Panc1 (cell line): Measurements from ENCODE around the gene BRD3OS. TPM values are rescaled to one million over a fixed set of nuclear protein-coding genes. Genes with fewer than 3 reads are reported as not detected.

Experiments
- ATAC-seq: fragments of 200-7000 bp; cut with Tn5 transposase; 2 replicates; pipeline ENCODE4 v1.9.1; 2020; ENCODE audit warnings: mild to moderate bottlenecking, moderate library complexity
- BruUV-seq: library from RNA; stranded (reverse); fragments of 400-500 nt; replicated peaks from 2 replicates; lab custom pipeline; 2021; lab: Mats Ljungman, UMichigan
- CTCF ChIA-PET: fragments of 300-600 bp; sonication (Branson Sonifier 250); formaldehyde crosslinking; loops from one replicate; lab custom pipeline; 2022; ENCODE audit warnings: antibody characterized with exemption; lab: Charles Lee
- POLR2A ChIA-PET: fragments of 300-600 bp; sonication (Branson Sonifier 250); formaldehyde crosslinking; loops from one replicate; lab custom pipeline; 2022; ENCODE audit warnings: antibody characterized with exemption; lab: Charles Lee
- DNase-seq: peaks from one replicate; pipeline ENCODE4 v3.0.0-alpha.2; 2010; ENCODE audit warnings: low read depth, low spot score
- H3K27ac ChIP-seq: 2 replicates; pipeline ENCODE4 v1.5.1; 2011; ENCODE audit warnings: mild to moderate bottlenecking, low read length, inconsistent platforms
- H3K27me3 ChIP-seq: fragments of 200-500 bp; sonication (Bioruptor generic); 2 replicates; pipeline ENCODE4 v1.6.0; 2014; ENCODE audit warnings: low read length, inconsistent platforms; ENCODE audit not compliant: control insufficient read depth, insufficient read depth
- H3K36me3 ChIP-seq: fragments of 200-500 bp; sonication (Bioruptor generic); 2 replicates; pipeline ENCODE4 v1.5.1; 2014; ENCODE audit warnings: inconsistent platforms, mild to moderate bottlenecking, low read length, moderate library complexity; ENCODE audit not compliant: control insufficient read depth, insufficient read depth
- H3K4me1 ChIP-seq: 2 replicates; pipeline ENCODE4 v1.5.1; 2011; ENCODE audit warnings: inconsistent platforms, mild to moderate bottlenecking, low read length, moderate library complexity; ENCODE audit not compliant: control insufficient read depth, insufficient read depth
- H3K4me3 ChIP-seq, 2 experiments: 2 replicates each; pipeline ENCODE4 v1.5.1; 2011 to 2012; ENCODE audit warnings: low read depth in 2 of 2, low read length in 2 of 2, mild to moderate bottlenecking in 2 of 2, inconsistent platforms in 1 of 2, moderate library complexity in 1 of 2
- H3K9me3 ChIP-seq: fragments of 200-500 bp; sonication (Bioruptor generic); 2 replicates; pipeline ENCODE4 v1.5.1; 2014; ENCODE audit warnings: low read depth, mild to moderate bottlenecking, inconsistent platforms, low read length, moderate library complexity; ENCODE audit not compliant: control insufficient read depth, insufficient read depth
- POLR2AphosphoS5 ChIP-seq: IDR thresholded peaks from 2 replicates; pipeline ENCODE4 v1.6.1; 2012; ENCODE audit warnings: mild to moderate bottlenecking, low read depth, low read length, moderate library complexity
- SIN3A ChIP-seq: IDR thresholded peaks from 2 replicates; pipeline ENCODE4 v1.6.1; 2012; ENCODE audit warnings: low read depth, mild to moderate bottlenecking, low read length, moderate library complexity, borderline replicate concordance; ENCODE audit not compliant: insufficient read depth
- TCF7L2 ChIP-seq: IDR thresholded peaks from 2 replicates; pipeline ENCODE4 v1.6.1; 2011; ENCODE audit warnings: mild to moderate bottlenecking, low read depth, low read length, inconsistent platforms
- in situ Hi-C: cut with HindIII; loops from 2 replicates; pipeline ENCODE4 v1.10.0; 2016; ENCODE audit warnings: low sequenced_read_pairs, low pct_unique_long_range_greater_than_20kb
- intact Hi-C: fragments of 100-400 bp; cut with micrococcal nuclease; formaldehyde crosslinking; loops from one replicate; pipeline ENCODE4 v1.10.0; 2022; ENCODE audit not compliant: unreplicated experiment
- total RNA-seq: library from RNA; stranded (reverse); gene quantifications from one replicate; pipeline ENCODE4 v1.2.1, GENCODE V29; 2021; ENCODE audit not compliant: unreplicated experiment
- TF ChIP-seq, protein P1 (sequence below): fragments of 450-650 bp; IDR thresholded peaks from 2 replicates; pipeline ENCODE4 v1.5.1; 2017; ENCODE audit warnings: mild to moderate bottlenecking
- TF ChIP-seq, protein P2 (sequence below), 2 experiments: IDR thresholded peaks; 2 replicates each; pipeline ENCODE4 v1.6.1; 2011 to 2012; ENCODE audit warnings: low read depth in 2 of 2, control low read depth in 1 of 2, low read length in 1 of 2, mild to moderate bottlenecking in 1 of 2, moderate library complexity in 1 of 2; ENCODE audit not compliant: insufficient read depth in 1 of 2

BRD3OS gene
- total RNA-seq, 1 experiment from 2014 or later = 22.1 TPM

DNA sequence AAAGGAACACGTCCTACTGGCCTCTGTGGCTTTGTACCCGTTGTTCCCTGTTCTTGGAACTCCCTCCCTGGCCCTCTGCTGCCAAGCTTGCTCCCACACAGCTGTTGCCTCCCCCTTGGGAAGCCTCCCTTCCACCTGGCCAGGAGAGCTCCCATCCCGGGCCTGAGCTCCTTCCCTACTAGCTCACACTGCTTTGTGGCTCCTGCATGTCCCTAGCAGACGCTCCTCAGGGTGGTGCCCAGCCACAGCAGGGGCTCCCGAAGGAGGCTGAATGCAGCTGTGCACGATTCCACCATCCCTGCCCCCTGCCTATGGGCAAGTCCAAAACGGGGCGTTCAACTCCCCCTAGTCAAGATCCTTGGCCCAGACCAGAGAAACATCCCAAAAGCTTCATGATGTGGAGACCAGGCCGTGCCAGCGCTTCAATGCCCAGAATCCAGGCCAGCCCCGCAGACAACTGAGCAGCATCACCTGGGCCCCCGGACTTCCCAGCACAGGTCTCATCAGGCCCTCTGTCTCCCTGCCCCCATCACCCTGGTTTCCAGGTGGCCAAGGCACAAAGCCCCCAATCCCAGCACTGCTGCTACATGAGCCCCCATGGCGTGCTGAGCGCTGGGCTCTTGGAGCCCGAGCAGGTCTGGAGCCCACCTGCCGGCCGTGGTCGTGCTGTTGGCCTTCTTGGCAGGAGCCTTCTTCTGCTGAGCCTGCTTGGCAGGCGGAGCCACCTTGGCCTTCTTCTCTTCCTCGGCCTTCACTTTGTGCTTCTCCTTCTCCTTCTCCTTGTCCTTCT lies 14.3 kb downstream of the BRD3OS start:
- Histone ChIP-seq H3K4me3 (no peak overlapping the region), H3K9me3 (no peaks in the 10 kb centered on the region), H3K36me3 (no peaks in the 10 kb centered on the region), H3K4me1 (no peaks in the 10 kb centered on the region), H3K27me3 (no peaks in the 10 kb centered on the region), H3K27ac (no peak overlapping the region)
- ATAC-seq (no peak), DNase-seq (no peak)
- BruUV-seq = no TSS peak
- intact Hi-C loops (no loop called here), in situ Hi-C loops (no loop called here)
- TF ChIP-seq, protein P1, sequence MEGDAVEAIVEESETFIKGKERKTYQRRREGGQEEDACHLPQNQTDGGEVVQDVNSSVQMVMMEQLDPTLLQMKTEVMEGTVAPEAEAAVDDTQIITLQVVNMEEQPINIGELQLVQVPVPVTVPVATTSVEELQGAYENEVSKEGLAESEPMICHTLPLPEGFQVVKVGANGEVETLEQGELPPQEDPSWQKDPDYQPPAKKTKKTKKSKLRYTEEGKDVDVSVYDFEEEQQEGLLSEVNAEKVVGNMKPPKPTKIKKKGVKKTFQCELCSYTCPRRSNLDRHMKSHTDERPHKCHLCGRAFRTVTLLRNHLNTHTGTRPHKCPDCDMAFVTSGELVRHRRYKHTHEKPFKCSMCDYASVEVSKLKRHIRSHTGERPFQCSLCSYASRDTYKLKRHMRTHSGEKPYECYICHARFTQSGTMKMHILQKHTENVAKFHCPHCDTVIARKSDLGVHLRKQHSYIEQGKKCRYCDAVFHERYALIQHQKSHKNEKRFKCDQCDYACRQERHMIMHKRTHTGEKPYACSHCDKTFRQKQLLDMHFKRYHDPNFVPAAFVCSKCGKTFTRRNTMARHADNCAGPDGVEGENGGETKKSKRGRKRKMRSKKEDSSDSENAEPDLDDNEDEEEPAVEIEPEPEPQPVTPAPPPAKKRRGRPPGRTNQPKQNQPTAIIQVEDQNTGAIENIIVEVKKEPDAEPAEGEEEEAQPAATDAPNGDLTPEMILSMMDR = no peak
- no peak for TF ChIP-seq POLR2AphosphoS5
- ChIA-PET POLR2A (no interaction called here), CTCF (no interaction called here)

DNA sequence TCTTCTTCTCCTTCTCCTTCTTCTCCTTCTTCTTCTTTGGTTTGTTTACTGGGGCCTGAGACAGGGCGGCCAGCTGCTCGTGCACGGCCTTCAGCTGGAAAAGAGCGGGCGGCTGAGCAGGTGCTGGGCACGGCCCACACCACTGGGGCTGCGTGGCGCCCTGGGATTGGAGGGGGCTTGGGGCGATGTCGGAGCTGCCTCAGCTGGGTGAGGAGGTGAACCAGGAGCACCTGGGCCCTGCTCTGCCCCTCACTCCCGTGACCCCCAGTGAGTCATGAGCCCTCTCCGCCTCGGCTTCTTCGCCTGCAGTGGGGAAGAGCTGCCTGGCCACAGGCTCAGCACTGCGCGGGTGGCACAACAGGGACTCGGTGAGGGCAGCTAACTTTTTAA lies 14.9 kb downstream of the BRD3OS start:
- in situ Hi-C loops = no loop called here
- no peak for DNase-seq
- TF ChIP-seq, protein P1 = no peak
- TF ChIP-seq POLR2AphosphoS5 = no peak
- no peak for TF ChIP-seq SIN3A
- TF ChIP-seq TCF7L2 = no peak
- TF ChIP-seq, protein P2, sequence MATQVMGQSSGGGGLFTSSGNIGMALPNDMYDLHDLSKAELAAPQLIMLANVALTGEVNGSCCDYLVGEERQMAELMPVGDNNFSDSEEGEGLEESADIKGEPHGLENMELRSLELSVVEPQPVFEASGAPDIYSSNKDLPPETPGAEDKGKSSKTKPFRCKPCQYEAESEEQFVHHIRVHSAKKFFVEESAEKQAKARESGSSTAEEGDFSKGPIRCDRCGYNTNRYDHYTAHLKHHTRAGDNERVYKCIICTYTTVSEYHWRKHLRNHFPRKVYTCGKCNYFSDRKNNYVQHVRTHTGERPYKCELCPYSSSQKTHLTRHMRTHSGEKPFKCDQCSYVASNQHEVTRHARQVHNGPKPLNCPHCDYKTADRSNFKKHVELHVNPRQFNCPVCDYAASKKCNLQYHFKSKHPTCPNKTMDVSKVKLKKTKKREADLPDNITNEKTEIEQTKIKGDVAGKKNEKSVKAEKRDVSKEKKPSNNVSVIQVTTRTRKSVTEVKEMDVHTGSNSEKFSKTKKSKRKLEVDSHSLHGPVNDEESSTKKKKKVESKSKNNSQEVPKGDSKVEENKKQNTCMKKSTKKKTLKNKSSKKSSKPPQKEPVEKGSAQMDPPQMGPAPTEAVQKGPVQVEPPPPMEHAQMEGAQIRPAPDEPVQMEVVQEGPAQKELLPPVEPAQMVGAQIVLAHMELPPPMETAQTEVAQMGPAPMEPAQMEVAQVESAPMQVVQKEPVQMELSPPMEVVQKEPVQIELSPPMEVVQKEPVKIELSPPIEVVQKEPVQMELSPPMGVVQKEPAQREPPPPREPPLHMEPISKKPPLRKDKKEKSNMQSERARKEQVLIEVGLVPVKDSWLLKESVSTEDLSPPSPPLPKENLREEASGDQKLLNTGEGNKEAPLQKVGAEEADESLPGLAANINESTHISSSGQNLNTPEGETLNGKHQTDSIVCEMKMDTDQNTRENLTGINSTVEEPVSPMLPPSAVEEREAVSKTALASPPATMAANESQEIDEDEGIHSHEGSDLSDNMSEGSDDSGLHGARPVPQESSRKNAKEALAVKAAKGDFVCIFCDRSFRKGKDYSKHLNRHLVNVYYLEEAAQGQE (IDR thresholded peaks at IDR 0.05; ENCODE audit: insufficient read depth in 1 of 2, low read depth in 2 of 2, low read length in 1 of 2) = no peak
- H3K36me3 ChIP-seq = no peaks in the 10 kb centered on the region
- no peaks in the 10 kb centered on the region for H3K27me3 ChIP-seq
- ChIA-PET POLR2A (no interaction called here), CTCF (no interaction called here)
- intact Hi-C loops = no loop called here
- H3K4me3 ChIP-seq = no peak overlapping the region
- H3K9me3 ChIP-seq = no peaks in the 10 kb centered on the region
- H3K4me1 ChIP-seq = no peaks in the 10 kb centered on the region
- H3K27ac ChIP-seq = no peak overlapping the region
- no TSS peak for BruUV-seq
- no peak for ATAC-seq
